ENCODE measurements around the gene SLC29A1.

The SLC29A1 gene

DNA sequence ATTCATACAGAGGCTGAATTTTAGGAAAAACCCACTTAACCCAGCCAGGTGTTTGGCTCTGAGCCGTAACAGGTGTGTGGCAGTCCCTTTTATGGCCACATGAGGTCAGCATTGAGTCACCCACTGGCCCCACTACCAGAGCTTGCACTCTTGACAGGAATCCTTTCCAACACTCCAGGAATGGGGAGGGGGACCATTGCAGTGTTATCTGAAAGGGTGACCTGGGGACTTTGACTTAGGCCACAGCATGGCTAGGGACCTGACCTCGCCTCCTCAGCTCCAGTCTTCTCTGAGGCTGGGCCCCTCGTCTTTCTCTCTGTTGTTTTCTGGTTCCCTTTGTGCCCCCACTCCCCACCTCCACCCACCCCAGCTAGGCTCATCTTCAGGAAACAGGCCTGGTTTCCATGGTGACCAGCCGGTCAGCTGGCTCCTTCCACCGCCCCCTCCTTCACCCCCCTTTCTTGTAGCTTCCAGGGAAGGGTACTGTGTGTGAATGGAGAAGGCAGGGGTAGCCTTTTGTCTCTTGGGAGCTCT is 44.8 kb downstream of the SLC29A1 start:
- DNase-seq, result peak in 9 of 14 donors; percentile 36 to 65 (median 54)

DNA sequence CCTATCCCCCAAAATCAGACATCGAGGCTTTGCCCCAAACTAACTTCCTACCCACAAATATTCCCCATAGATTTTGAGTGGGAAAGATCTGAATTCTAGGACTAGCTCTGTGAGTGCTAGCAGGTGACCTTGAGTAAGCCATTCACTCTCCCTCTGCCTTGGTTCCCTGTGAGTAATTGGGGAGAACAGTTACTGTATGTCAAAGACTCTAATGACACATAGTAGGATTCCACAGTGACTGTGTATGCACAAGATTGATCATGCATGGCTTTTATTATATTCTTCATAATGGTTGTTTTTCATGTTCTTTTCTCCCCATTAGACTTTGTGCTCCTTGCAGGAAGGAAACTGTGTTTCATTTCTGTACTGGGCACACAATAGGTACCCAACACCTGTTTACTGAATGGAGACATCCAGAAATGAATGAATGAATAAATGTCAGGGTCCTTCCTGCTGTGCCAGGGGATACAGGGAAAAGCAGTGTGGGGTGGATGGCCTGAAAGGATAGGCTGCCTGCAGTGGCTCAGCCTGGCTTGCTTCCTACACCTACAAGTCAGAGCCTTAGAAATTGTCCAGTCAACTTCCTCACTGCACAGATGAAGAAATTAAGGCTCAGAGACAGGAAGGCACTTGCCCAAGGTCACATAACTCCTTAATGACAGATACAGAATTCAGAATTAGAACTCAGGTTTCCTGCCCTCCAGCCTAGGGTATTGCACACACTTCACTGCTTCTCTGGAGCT is 46.0 kb downstream of the SLC29A1 start:
- no peak for DNase-seq

DNA sequence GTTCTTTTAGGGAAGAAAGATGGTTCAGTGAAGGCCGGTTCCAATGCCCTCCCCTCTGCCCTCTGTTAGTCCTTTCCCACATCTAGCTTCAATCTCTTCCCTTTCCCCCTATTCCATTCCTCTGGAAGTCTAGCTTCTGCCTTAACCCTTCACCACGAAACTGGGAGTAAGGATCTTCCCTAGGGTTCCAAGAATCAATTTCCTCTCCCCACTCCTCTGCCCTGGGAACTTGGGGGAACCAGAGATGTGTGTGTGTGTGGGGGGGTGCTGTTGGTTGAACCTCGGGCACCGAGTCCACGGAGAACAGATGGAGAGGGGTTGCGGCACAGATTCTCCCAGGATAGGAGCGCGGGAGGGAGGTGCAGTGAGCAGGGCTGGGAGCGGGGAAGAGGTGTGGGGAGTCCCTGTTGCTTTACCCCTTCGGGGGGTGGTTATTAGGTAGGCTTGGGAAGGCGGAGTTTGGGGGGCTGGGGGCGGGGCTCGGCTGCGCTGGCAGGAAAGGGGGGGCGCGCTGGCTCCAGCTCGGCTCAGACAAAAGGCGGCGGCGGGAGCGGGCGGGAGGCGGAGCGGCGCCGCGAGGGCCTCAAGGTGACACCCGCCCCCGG is 46.6 kb downstream of the SLC29A1 start, which contains the start of gene TMEM151B:
Gene TMEM151B (plus strand): TSS at position 530 of the 605 bp plus-strand sequence. CDS start 293 bp downstream, outside the sequence.
- DNase-seq, result peak in 2 of 14 donors; percentile 16 to 86

DNA sequence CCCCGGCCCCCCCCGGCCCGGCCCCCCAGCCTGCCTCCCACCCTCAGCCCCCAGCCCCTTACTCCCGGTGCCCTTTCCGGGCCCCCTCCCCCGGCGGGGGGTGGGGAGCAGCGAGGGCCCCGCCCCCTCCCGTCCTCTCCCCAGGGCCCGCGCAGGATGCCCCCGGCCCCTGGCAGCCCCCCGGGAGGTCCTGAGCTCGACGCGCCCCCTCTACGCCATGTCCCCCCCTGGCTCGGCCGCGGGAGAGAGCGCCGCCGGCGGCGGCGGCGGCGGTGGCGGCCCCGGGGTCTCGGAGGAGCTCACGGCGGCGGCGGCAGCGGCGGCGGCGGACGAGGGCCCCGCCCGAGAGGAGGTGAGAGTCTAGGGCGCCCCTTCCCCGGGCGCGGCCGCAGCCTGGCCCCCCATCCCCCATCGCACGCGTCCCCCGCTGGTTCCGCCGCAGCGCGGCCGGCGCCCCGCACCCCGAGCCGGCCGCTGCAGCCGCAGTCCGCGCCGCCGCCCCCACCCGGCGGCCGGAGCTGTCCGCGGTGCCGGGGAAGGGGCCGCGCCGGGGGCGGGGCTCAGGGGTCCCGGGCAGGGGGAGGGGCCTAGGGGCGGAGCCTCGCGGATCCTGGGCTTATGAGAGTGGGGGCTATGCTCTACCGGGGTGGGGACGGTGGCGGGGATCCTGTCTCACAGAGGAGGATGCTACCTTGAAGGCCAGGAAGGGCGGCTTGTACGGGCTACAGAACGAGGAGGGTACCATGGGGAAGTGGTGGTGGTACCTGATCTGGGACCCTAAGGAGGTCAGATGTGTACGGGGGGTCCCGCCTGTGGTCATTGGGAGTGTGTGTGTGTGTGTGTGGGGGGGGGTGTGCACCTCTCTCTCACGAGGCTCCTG is 47.4 kb downstream of the SLC29A1 start:
- DNase-seq, result peak in 1 of 14 donors; percentile 30

DNA sequence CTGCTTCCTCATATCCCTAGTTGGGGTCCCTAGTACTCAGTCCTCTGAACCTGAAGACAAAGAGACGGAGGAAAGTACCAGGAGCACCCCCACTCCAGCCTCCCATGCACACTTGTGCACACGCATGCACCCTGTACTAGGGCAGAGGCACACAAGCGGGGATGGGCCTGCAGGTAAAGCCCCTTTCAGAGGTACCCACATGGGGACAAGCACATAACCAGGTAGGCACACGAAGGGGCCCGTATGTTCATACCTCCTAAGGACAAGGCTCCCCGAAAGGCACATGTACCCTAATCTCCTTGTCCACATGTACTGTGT is 48.0 kb downstream of the SLC29A1 start:
- DNase-seq, result no peak

DNA sequence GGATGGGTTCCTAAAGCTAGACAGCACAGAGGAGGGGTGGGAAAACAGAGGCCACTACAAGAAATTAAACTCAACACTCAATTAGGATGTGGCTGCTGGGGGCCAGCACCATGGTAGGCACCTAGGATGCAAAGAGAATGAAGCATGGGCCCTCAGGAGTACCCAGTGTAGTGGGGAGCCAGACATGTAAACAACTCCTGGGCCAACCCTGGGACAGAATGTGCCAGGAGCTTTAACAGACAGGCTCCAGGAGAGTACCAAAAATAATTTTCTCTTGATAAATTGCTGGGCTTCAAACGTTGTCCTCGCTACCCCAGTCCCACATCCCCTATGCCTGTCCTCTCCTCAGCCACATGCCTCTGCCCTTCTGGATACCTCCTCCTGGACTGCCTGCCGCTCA is 48.5 kb downstream of the SLC29A1 start:
- peak in 1 of 14 donors; percentile 81 for DNase-seq

DNA sequence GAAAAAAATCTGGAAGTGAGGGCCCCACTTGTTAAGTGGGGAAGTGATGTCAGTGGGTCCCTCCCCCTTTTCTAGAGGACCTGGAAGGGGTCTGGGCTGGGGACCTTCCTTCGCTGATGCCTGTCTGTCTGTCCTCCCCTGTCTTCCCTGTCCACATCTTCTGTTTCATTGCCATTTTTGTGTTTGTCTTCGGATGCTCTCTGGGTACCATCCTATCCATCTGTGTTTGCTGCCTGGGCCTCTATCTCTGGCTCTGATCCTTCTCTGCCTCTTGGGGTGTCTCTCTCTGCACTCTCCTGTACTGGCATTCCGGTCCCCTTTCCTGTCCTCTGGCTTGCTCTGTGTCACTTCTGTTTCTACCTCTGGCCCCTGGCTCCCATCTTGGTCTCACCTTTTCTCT is 49.1 kb downstream of the SLC29A1 start:
- DNase-seq, result peak in 1 of 14 donors; percentile 70

DNA sequence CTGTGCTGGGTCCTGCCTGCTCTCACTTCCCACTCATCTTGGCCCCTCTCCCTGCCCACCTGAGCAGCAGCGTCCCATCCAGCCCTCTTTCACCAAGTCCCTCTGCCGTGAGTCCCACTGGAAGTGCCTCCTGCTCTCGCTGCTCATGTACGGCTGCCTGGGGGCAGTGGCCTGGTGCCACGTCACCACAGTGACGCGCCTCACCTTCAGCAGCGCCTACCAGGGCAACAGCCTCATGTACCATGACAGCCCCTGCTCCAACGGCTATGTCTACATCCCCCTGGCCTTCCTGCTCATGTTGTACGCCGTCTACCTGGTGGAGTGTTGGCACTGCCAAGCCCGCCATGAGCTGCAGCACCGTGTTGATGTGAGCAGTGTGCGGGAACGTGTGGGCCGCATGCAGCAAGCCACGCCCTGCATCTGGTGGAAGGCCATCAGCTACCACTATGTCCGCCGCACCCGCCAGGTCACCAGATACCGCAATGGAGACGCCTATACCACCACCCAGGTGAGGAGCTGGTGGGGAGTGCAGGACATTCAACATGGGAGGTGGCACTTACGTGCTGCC is 49.7 kb downstream of the SLC29A1 start:
- peak in 1 of 14 donors; percentile 71 for DNase-seq

DNA sequence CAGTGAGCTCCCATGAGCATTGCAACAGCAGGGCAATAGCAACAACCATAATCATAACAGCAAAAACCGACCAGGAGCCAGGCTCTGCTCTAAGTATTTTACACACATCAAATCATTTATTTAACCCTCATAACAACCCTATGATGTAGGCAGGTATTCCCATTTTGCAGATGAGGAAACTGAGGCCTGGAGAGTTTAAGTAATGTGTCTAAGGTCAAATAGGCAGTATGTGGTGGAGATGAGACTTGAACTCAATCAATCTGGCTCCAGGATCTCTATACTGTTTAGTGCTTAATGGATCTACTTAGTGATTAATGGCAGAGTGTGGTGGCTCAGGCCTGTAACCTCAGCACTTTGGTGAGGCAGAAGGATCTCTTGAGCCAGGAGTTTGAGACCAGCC is 50.2 kb downstream of the SLC29A1 start:
- no peak for DNase-seq

DNA sequence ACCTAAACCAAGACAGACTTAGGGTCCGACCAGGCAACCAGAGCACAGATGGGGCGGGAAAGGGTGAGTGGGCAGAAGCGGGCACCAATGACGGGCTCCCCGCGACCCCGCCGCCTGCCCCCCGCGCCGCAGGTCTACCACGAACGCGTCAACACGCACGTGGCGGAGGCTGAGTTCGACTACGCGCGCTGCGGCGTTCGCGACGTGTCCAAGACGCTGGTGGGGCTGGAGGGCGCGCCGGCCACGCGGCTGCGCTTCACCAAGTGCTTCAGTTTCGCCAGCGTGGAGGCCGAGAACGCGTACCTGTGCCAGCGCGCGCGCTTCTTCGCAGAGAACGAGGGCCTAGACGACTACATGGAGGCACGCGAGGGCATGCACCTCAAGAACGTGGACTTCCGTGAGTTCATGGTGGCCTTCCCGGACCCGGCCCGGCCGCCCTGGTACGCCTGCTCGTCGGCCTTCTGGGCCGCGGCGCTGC is 51.9 kb downstream of the SLC29A1 start:
- DNase-seq, result no peak

DNA sequence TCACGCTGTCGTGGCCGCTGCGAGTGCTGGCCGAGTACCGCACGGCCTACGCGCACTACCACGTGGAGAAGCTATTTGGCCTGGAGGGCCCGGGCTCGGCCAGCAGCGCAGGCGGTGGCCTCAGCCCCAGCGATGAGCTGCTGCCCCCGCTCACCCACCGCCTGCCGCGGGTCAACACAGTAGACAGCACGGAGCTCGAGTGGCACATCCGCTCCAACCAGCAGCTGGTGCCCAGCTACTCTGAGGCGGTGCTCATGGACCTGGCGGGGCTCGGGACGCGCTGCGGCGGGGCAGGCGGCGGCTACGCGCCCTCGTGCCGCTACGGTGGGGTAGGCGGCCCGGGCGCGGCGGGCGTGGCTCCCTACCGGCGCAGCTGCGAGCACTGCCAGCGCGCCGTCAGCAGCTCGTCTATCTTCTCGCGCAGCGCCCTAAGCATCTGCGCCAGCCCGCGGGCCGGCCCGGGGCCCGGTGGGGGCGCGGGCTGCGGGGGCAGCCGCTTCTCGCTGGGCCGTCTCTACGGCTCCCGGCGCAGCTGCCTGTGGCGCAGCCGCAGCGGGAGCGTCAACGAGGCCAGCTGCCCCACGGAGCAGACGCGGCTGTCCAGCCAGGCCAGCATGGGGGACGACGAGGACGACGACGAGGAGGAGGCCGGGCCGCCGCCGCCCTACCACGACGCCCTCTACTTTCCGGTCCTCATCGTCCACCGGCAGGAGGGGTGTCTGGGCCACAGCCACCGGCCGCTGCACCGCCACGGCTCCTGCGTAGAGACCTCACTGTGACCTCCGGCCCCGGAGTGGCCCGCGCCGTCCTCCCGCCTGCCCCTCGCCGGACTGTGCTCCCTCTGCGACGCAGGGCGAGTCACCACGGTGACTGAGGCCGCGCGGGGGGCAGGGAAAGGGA is 52.6 kb downstream of the SLC29A1 start:
- DNase-seq, result no peak

DNA sequence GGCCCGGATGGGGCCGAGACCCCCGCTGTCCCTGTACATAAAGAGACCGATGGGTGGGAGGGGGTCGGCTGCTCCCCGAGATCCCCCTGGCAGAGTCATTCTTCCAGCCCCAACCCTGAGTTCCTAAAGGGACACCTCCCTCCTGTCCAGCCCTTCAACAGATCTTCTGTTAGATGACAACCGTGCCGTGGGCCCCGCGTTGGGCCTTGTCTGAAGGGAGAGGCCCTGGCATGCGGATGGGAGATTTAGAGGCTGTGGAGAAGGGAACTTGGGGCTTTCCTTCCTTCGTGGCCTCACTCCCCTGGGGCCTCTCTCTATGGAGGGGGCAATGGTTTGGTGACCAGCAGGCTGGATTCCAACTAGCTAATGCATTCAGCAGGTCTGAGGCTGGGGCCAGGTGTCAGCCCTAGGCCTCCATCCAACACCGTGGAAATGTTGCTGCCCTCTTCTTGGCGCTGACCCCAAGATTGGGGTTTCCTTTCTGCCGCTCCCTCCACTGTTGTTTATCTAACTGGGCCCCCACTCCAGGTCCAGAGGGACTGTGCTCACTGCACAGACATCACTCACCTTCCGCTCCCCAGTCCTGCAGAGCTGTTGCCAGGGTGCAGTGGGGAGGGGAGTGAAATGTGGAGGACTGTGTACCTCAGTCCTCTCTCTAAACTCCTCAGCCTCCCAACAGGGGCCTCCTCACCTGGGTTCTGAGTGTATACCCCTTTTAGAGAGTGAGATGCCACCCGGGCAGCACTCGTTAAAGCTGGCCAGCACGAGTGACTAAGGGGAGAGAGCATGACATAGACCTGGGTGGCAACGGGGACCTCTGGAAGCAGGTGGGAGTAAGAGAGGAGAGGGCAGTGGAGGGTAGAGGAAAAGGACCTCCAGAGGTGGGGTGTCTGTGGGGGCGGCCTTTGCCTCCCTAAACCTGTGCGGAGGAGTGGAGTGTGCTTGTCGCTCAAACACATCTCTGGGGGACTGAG is 53.6 kb downstream of the SLC29A1 start:
- peak in 1 of 14 donors; percentile 90 for DNase-seq

DNA sequence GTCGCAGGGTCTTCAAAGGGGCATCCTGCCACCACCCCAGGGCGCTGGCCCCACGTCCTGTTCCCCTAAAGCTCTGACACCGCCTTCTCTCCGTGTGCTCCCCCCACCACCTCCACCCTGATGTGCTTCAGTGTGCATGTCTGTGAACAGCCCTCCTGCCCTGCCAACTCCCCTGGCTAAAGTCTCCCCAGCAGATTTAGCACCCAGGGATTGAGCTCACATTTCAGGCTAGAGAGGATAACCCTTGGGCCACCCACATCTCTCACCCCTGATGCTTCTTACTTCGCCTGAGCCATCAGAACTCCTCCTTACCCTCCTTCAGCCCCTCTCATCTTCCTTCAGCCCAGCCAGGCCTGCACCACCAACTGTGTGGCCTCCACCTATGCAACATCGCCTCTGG is 54.4 kb downstream of the SLC29A1 start:
- DNase-seq, result no peak

DNA sequence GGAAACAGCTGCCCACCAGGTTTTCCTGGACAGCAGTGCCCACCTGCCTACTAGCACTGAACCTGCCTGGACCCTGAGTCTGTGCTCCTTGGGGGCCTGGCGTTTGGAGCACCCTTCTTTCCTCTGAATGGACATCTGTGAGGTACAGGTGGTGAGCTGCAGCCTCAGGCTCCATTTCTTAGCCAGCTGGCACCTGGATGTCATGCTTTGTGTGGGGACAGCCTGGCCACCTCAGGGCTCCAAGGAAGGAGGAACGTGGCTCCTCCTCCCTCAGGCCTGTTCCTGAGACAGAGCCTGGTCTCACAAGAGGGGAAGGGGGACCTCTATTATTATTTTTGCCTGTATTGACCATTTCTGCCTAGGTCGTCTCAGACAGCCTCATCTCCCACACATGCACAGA is 54.9 kb downstream of the SLC29A1 start:
- peak in 2 of 14 donors; percentile 27 to 94 for DNase-seq

DNA sequence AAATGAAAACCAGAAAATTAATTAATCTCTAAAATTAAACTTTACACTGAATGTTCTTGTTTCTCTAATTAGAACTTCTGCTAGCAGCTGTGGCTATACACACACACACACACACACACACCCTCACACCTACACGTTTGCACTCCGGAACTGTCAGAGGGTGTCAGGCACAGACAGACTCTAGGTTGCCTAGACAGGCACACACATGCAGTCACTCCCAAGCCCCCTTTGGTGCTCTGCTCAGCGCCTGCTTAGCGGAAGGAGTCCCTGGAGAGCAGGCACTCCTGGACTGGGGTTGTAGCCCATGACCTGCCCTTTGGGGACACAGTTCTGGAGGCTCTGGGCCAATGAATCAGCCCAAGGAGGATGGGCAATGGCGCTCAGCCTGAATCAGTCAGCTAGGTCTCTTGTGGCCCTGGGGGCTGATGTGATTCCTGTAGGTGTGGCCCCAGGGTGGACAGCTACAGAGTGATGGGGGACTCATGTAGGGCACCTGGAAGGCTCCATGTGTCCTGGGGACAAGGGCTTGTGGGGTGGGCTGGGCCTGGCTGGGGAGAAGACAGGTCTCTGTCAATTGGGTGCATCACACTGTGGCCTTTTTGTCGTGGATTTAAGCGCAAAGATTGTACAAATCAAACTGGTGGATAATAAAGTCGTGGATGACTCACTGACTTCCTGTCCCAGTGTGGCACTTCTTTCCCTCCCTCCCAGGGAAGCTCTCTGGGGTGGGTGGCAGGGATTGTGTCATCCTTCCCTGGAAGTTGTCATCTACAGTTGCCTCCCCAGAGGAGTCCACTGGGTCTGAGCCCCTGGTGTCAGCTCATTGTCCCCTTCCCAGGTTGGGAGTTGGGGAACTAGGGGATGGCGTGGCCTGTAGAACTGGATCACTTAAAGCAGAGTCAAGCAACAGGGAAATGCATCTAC is 55.6 kb downstream of the SLC29A1 start:
- no peak for DNase-seq

Measured in C1 segment of cervical spinal cord (tissue), 14 donors.